ENCODE results near the gene KRT36.

- TF ChIP-seq YY1 (IDR thresholded peaks at IDR 0.05; ENCODE audit: insufficient read depth, insufficient read length) (no peak), ZNF274 (IDR thresholded peaks at IDR 0.05; ENCODE audit: low read depth, low read length) (no peak), SUZ12 (IDR thresholded peaks at IDR 0.05; ENCODE audit: extremely low read depth, insufficient read depth, insufficient read length) (no peak)
Observed at GRCh38 chr17:41444186-41444585, 45.5 kb downstream of the KRT36 start.

Data from NT2/D1 (cell line).